Hepatocyte (in vitro differentiated cells): ENCODE measurements around the gene SIM2. TPM values are rescaled to one million over a fixed set of nuclear protein-coding genes. Genes with fewer than 3 reads are reported as not detected.

Source experiments
- DNase-seq: peaks from one replicate; pipeline ENCODE4 v3.0.0-alpha.2; 2016; ENCODE audit warnings: low spot score
- H2AFZ ChIP-seq: fragments of 200-600 bp; sonication (generic); 2 replicates; pipeline ENCODE4 v1.6.0; 2016; ENCODE audit warnings: antibody characterized with exemption, mild to moderate bottlenecking
- H3K27ac ChIP-seq: fragments of 200-600 bp; sonication (generic); 2 replicates; pipeline ENCODE4 v1.5.1; 2016; ENCODE audit warnings: mild to moderate bottlenecking
- H3K27me3 ChIP-seq: fragments of 200-600 bp; sonication (generic); 2 replicates; pipeline ENCODE4 v1.6.1; 2016
- H3K36me3 ChIP-seq: fragments of 200-600 bp; sonication (generic); replicated peaks from 2 replicates; pipeline ENCODE4 v1.5.1; 2016; ENCODE audit warnings: low read depth; ENCODE audit not compliant: insufficient read depth
- H3K4me1 ChIP-seq: fragments of 200-600 bp; sonication (generic); 2 replicates; pipeline ENCODE4 v1.5.1; 2016; ENCODE audit warnings: mild to moderate bottlenecking, moderate library complexity; ENCODE audit not compliant: insufficient read depth
- H3K4me2 ChIP-seq: fragments of 200-600 bp; sonication (generic); 2 replicates; pipeline ENCODE4 v1.6.0; 2016
- H3K4me3 ChIP-seq: fragments of 200-600 bp; sonication (generic); 2 replicates; pipeline ENCODE4 v1.5.1; 2016; ENCODE audit warnings: mild to moderate bottlenecking
- H3K79me2 ChIP-seq: fragments of 200-600 bp; sonication (generic); 2 replicates; pipeline ENCODE4 v1.6.0; 2017; ENCODE audit warnings: mild to moderate bottlenecking
- H3K9me2 ChIP-seq: fragments of 200-600 bp; sonication (generic); replicated peaks from 2 replicates; pipeline ENCODE4 v1.6.0; 2017; ENCODE audit warnings: mild to moderate bottlenecking; ENCODE audit not compliant: insufficient read depth
- H3K9me3 ChIP-seq: fragments of 200-600 bp; sonication (generic); 2 replicates; pipeline ENCODE4 v1.5.1; 2016; ENCODE audit warnings: low read depth, mild to moderate bottlenecking
- H4K20me1 ChIP-seq: fragments of 200-600 bp; sonication (generic); 2 replicates; pipeline ENCODE4 v1.6.0; 2016; ENCODE audit warnings: mild to moderate bottlenecking; ENCODE audit not compliant: insufficient read depth, poor library complexity, severe bottlenecking
- CTCF ChIP-seq: fragments of 200-600 bp; sonication (generic); IDR thresholded peaks from 2 replicates; pipeline ENCODE4 v1.5.1; 2016; ENCODE audit warnings: antibody characterized with exemption, mild to moderate bottlenecking; ENCODE audit not compliant: poor library complexity
- EZH2 ChIP-seq: fragments of 200-600 bp; sonication (generic); IDR thresholded peaks from 2 replicates; pipeline ENCODE4 v1.6.1; 2016; ENCODE audit warnings: antibody characterized with exemption, mild to moderate bottlenecking, borderline replicate concordance
- EZH2phosphoT487 ChIP-seq: fragments of 200-600 bp; sonication (generic); IDR thresholded peaks from one replicate; pipeline ENCODE4 v1.6.1; 2018; ENCODE audit warnings: antibody characterized with exemption, mild to moderate bottlenecking, low read depth, moderate library complexity; ENCODE audit not compliant: unreplicated experiment, severe bottlenecking
- WGBS: methylation state at CpG from one replicate; pipeline ENCODE4 v1.1.6; 2016; ENCODE audit warnings: low lambda C conversion rate; ENCODE audit errors: missing lambda C conversion rate; 5-methylcytosine and 5-hydroxymethylcytosine counted together
- polyA plus RNA-seq: library from polyadenylated mRNA; unstranded; fragments of >200 nt; fragmentation: Nextera tagmentation; extraction: Ambion mirVana; gene quantifications from 2 replicates; pipeline ENCODE4 v1.2.1, GENCODE V29; 2016
- total RNA-seq: library from RNA; depleted of rRNA; stranded (reverse); fragments of >200 nt; gene quantifications from 2 replicates; pipeline ENCODE4 v1.2.3, GENCODE V29; 2014

The SIM2 gene
- total and polyA plus RNA-seq, 2 experiments from 2014 or later, result 0.20 to 0.35 TPM

- no peak for TF ChIP-seq EZH2
- no peak for TF ChIP-seq CTCF
- no peak for TF ChIP-seq EZH2phosphoT487
- no peaks in the 10 kb centered on the region for H4K20me1 ChIP-seq
- H3K9me3 ChIP-seq, result no peaks in the 10 kb centered on the region
- H3K4me1 ChIP-seq, result no peaks in the 10 kb centered on the region
- no peak overlapping the region for H2AFZ ChIP-seq
- no peak overlapping the region for H3K27ac ChIP-seq
- DNase-seq, result no peak
- 79% methylated on average over 3 of the region's 3 CpGs for WGBS
- H3K4me2 ChIP-seq, result no peak overlapping the region
- H3K9me2 ChIP-seq, result no peaks in the 10 kb centered on the region
- H3K36me3 ChIP-seq, result no peaks in the 10 kb centered on the region
- no peak overlapping the region for H3K4me3 ChIP-seq
- H3K79me2 ChIP-seq, result no peaks in the 10 kb centered on the region
- peaks cover 6% of the 10 kb centered on the region for H3K27me3 ChIP-seq
Measured at GRCh38 chr21:36724660-36725059, 25.7 kb downstream of the SIM2 start.

- no peak overlapping the region for H3K4me2 ChIP-seq
- no peak overlapping the region for H3K27ac ChIP-seq
- H4K20me1 ChIP-seq, result no peaks in the 10 kb centered on the region
- H3K27me3 ChIP-seq, result no peaks in the 10 kb centered on the region
- DNase-seq, result no peak
- H3K36me3 ChIP-seq, result no peaks in the 10 kb centered on the region
- no peak overlapping the region for H3K4me3 ChIP-seq
- H3K9me3 ChIP-seq, result no peaks in the 10 kb centered on the region
- no peaks in the 10 kb centered on the region for H3K4me1 ChIP-seq
- 97% methylated on average over 12 of the region's 12 CpGs for WGBS
- TF ChIP-seq CTCF, result no peak
- TF ChIP-seq EZH2phosphoT487, result no peak
- TF ChIP-seq EZH2, result no peak
- H2AFZ ChIP-seq, result no peak overlapping the region
- no peaks in the 10 kb centered on the region for H3K79me2 ChIP-seq
- H3K9me2 ChIP-seq, result no peaks in the 10 kb centered on the region
Measured at GRCh38 chr21:36725793-36726386, 27.0 kb downstream of the SIM2 start.

- H3K27me3 ChIP-seq, result no peaks in the 10 kb centered on the region
- no peaks in the 10 kb centered on the region for H3K36me3 ChIP-seq
- TF ChIP-seq EZH2phosphoT487 (no peak), CTCF (no peak), EZH2 (no peak)
- no peaks in the 10 kb centered on the region for H4K20me1 ChIP-seq
- H3K4me3 ChIP-seq, result no peak overlapping the region
- H2AFZ ChIP-seq, result no peak overlapping the region
- no peak overlapping the region for H3K27ac ChIP-seq
- H3K4me2 ChIP-seq, result no peak overlapping the region
- no peaks in the 10 kb centered on the region for H3K79me2 ChIP-seq
- no peaks in the 10 kb centered on the region for H3K9me2 ChIP-seq
- H3K9me3 ChIP-seq, result no peaks in the 10 kb centered on the region
- no peak for DNase-seq
- no peaks in the 10 kb centered on the region for H3K4me1 ChIP-seq
- 92% methylated on average over 6 of the region's 6 CpGs for WGBS
Measured at GRCh38 chr21:36727866-36728265, 29.0 kb downstream of the SIM2 start.
